HepG2 (cell line): ENCODE data around the gene SFT2D1.

Source experiments
- POLR2AphosphoS5 ChIP-seq: IDR thresholded peaks from 2 replicates; pipeline ENCODE4 v1.6.1; 2012; ENCODE audit warnings: low read depth, low read length
- RFX5 ChIP-seq: IDR thresholded peaks from 2 replicates; pipeline ENCODE4 v1.6.1; 2011; ENCODE audit warnings: low read depth, low read length, improper control_type of control experiment
- ZNF136 ChIP-seq: sonication (generic); formaldehyde crosslinking; IDR thresholded peaks from 2 replicates; pipeline ENCODE4 v1.8.1; 2022; ENCODE audit warnings: low read depth, mild to moderate bottlenecking, moderate library complexity, missing genetic modification reagents
- ZSCAN20 ChIP-seq: sonication (generic); formaldehyde crosslinking; IDR thresholded peaks from 2 replicates; pipeline ENCODE4 v1.4.0; 2020; ENCODE audit warnings: missing genetic modification reagents, mild to moderate bottlenecking, borderline replicate concordance

- TF ChIP-seq RFX5 (no peak), ZSCAN20 (no peak), POLR2AphosphoS5 (no peak), ZNF136 (CRISPR knock-in tag) (no peak)
Observed at GRCh38 chr6:166360243-166361076, 18.1 kb upstream of the SFT2D1 start.
